Spleen (tissue), 11 donors: ENCODE results near the gene STX16. TPM values are rescaled to one million over a fixed set of nuclear protein-coding genes. Genes with fewer than 3 reads are reported as not detected.

ENCODE experiments used
- DNase-seq: peaks from one replicate; pipeline ENCODE4 v3.0.0-alpha.2; 2020
- H3K27ac ChIP-seq, 8 donors: fragments of 200-600 bp; sonication (generic) in 7 of 8; 1 replicate in 4 of 8; 2 replicates in 4 of 8; pipeline versions ENCODE4 v1.5.0 to v1.8.0; 2016 to 2021; ENCODE audit warnings: inconsistent platforms in 4 of 8, mild to moderate bottlenecking in 4 of 8, moderate library complexity in 1 of 8
- H3K27me3 ChIP-seq, 7 donors: fragments of 200-600 bp; sonication (generic) in 6 of 7; replicated peaks in 1 of 7; 1 replicate in 4 of 7; 2 replicates in 3 of 7; pipeline versions ENCODE4 v1.5.0 to v1.8.0; 2016 to 2021; ENCODE audit warnings: inconsistent platforms in 3 of 7, mild to moderate bottlenecking in 1 of 7
- H3K36me3 ChIP-seq, 6 donors: fragments of 200-600 bp; sonication (generic) in 5 of 6; 1 replicate in 4 of 6; 2 replicates in 2 of 6; pipeline versions ENCODE4 v1.5.0 to v1.8.0; 2016 to 2021; ENCODE audit warnings: inconsistent platforms in 2 of 6
- H3K4me1 ChIP-seq, 6 donors: fragments of 200-600 bp; sonication (generic) in 5 of 6; 1 replicate in 3 of 6; 2 replicates in 3 of 6; pipeline versions ENCODE4 v1.5.0 to v1.8.0; 2016 to 2021; ENCODE audit warnings: inconsistent platforms in 3 of 6
- H3K4me3 ChIP-seq, 8 donors: fragments of 200-600 bp; sonication (generic) in 7 of 8; 1 replicate in 4 of 8; 2 replicates in 4 of 8; pipeline versions ENCODE4 v1.5.0 to v1.8.0; 2016 to 2021; ENCODE audit warnings: inconsistent platforms in 4 of 8, mild to moderate bottlenecking in 4 of 8, moderate library complexity in 2 of 8
- H3K9me3 ChIP-seq, 8 donors: fragments of 200-600 bp; sonication (generic) in 7 of 8; 1 replicate in 4 of 8; 2 replicates in 4 of 8; pipeline versions ENCODE4 v1.5.0 to v1.8.0; 2016 to 2021; ENCODE audit warnings: inconsistent platforms in 4 of 8
- CTCF ChIP-seq, 11 experiments: fragments of 200-600 bp in 7 of 11; fragments of 450-650 bp in 4 of 11; sonication (generic) in 4 of 11; IDR thresholded peaks in 8 of 11; conservative IDR thresholded peaks in 3 of 11; 1 replicate in 7 of 11; 2 replicates in 4 of 11; pipeline versions ENCODE4 v1.4.0 to v1.8.0; 2016 to 2021; ENCODE audit warnings: antibody characterized with exemption in 11 of 11, inconsistent platforms in 4 of 11, mild to moderate bottlenecking in 1 of 11
- POLR2A ChIP-seq, 3 donors: fragments of 450-650 bp; IDR thresholded peaks; one replicate each; pipeline ENCODE4 v1.5.1; 2017; ENCODE audit warnings: antibody characterized with exemption in 3 of 3, mild to moderate bottlenecking in 1 of 3
- POLR2AphosphoS5 ChIP-seq, 3 donors: sonication (generic); formaldehyde crosslinking; IDR thresholded peaks; one replicate each; pipeline ENCODE4 v1.5.1; 2017; ENCODE audit warnings: antibody characterized with exemption in 3 of 3
- WGBS, 5 donors: extraction: QIAGEN DNeasy Blood & Tissue Kit in 3 of 5; methylation state at CpG; one replicate each; pipeline versions ENCODE4 v1.1.5 to v1.1.7; 2013 to 2018; 5-methylcytosine and 5-hydroxymethylcytosine counted together
- intact Hi-C: fragments of 100-400 bp; cut with DNase I; formaldehyde crosslinking; loops from one replicate; pipeline ENCODE4 v1.15.0; 2023; ENCODE audit warnings: low total_unique reads
- polyA plus RNA-seq, 3 donors: library from polyadenylated mRNA; stranded (reverse); fragments of 200-250 nt; gene quantifications; one replicate each; pipeline ENCODE4 v1.2.1, GENCODE V29; 2013
- total RNA-seq, 7 donors: library from RNA; depleted of rRNA in 3 of 7; stranded (reverse); fragments of >200 nt in 3 of 7; fragmentation: NEBNext Ultra II Directional in 4 of 7; extraction: Animal tissue kit (Norgen Biotek cat#: 25700) in 4 of 7; gene quantifications; one replicate each; pipeline versions ENCODE4 v1.1.0 to v1.2.1, GENCODE V29; 2016 to 2021
- donor health status: healthy with polysubstance abuse.
- donor health status: DM: no; HTN: no; CAD: no; lungs with moderate emphysema.
- donor health status: DM: no; HTN: no; CAD: no.
- donor health status: Bipolar disorder and iron deficiency.
- donor health status: healthy.
- donor health status: DM: no; HTN: no; CAD: no.
- donor health status: DM: yes; HTN: yes; CAD: no.

STX16 gene
- total and polyA plus RNA-seq, 10 donors: 34.4 to 105 (median 75.0) TPM

GRCh38 chr20:58645412-58645968 is 5.6 kb upstream of the STX16 start:
- TF ChIP-seq POLR2A (IDR thresholded peaks at IDR 0.05): no peak
- TF ChIP-seq POLR2AphosphoS5 (IDR thresholded peaks at IDR 0.05): no peak
- no peak for TF ChIP-seq CTCF (IDR thresholded peaks at IDR 0.05 in 8 of 11, conservative IDR thresholded peaks at IDR 0.05 in 3 of 11)
- no peaks in the 10 kb centered on the region for H3K9me3 ChIP-seq
- no peaks in the 10 kb centered on the region for H3K36me3 ChIP-seq
- intact Hi-C loops: no loop called here
- no peak overlapping the region for H3K4me3 ChIP-seq
- H3K27me3 ChIP-seq: peaks cover 0 to 17% (median 0%) of the 10 kb centered on the region in 7 donors
- WGBS, 5 donors: 48 to 71% (median 54%) methylated on average over 5 of the region's 5 CpGs
- H3K4me1 ChIP-seq: peaks cover 0 to 19% (median 10%) of the 10 kb centered on the region in 6 donors
- DNase-seq: no peak
- no peak overlapping the region for H3K27ac ChIP-seq

GRCh38 chr20:58646257-58646656 is 4.8 kb upstream of the STX16 start:
- H3K9me3 ChIP-seq: no peaks in the 10 kb centered on the region
- no peak overlapping the region for H3K4me3 ChIP-seq
- DNase-seq: no peak
- intact Hi-C loops: no loop called here
- no peak for TF ChIP-seq POLR2AphosphoS5 (IDR thresholded peaks at IDR 0.05)
- TF ChIP-seq POLR2A (IDR thresholded peaks at IDR 0.05): no peak
- TF ChIP-seq CTCF (IDR thresholded peaks at IDR 0.05 in 8 of 11, conservative IDR thresholded peaks at IDR 0.05 in 3 of 11): no peak
- WGBS, 5 donors: 89 to 97% (median 96%) methylated on average over 3 of the region's 3 CpGs
- H3K27me3 ChIP-seq: peaks cover 0 to 12% (median 0%) of the 10 kb centered on the region in 7 donors
- peaks cover 0 to 19% (median 10%) of the 10 kb centered on the region in 6 donors for H3K4me1 ChIP-seq
- no peak overlapping the region for H3K27ac ChIP-seq
- no peaks in the 10 kb centered on the region for H3K36me3 ChIP-seq

GRCh38 chr20:58646703-58647102 is 4.4 kb upstream of the STX16 start:
- Histone ChIP-seq H3K27me3 (peaks cover 0 to 12% (median 0%) of the 10 kb centered on the region in 7 donors), H3K9me3 (no peaks in the 10 kb centered on the region), H3K27ac (no peak overlapping the region), H3K4me3 (no peak overlapping the region), H3K36me3 (no peaks in the 10 kb centered on the region), H3K4me1 (peaks cover 0 to 19% (median 10%) of the 10 kb centered on the region in 6 donors)
- intact Hi-C loops: no loop called here
- no peak for DNase-seq
- 75 to 96% (median 88%) methylated on average over 4 of the region's 4 CpGs for WGBS, 5 donors
- TF ChIP-seq POLR2A (IDR thresholded peaks at IDR 0.05) (no peak), POLR2AphosphoS5 (IDR thresholded peaks at IDR 0.05) (no peak), CTCF (IDR thresholded peaks at IDR 0.05 in 8 of 11, conservative IDR thresholded peaks at IDR 0.05 in 3 of 11) (no peak)

- Histone ChIP-seq H3K4me1 (peaks cover 0 to 19% (median 10%) of the 10 kb centered on the region in 6 donors), H3K36me3 (no peaks in the 10 kb centered on the region), H3K9me3 (no peaks in the 10 kb centered on the region), H3K4me3 (no peak overlapping the region), H3K27ac (no peak overlapping the region), H3K27me3 (peaks cover 0 to 10% (median 0%) of the 10 kb centered on the region in 7 donors)
- DNase-seq: no peak
- TF ChIP-seq POLR2A (IDR thresholded peaks at IDR 0.05) (no peak), CTCF (IDR thresholded peaks at IDR 0.05 in 8 of 11, conservative IDR thresholded peaks at IDR 0.05 in 3 of 11) (no peak), POLR2AphosphoS5 (IDR thresholded peaks at IDR 0.05) (no peak)
- intact Hi-C loops: no loop called here
- 78 to 88% (median 84%) methylated on average over 7 of the region's 7 CpGs for WGBS, 5 donors
Observed at GRCh38 chr20:58647162-58647795, 3.8 kb upstream of the STX16 start.
